Measurements from ENCODE around the gene ZP1. TPM values are rescaled to one million over a fixed set of nuclear protein-coding genes. Genes with fewer than 3 reads are reported as not detected.

The ZP1 gene
- total RNA-seq, 1 experiment from 2014 or later, result 2.1 TPM

DNA sequence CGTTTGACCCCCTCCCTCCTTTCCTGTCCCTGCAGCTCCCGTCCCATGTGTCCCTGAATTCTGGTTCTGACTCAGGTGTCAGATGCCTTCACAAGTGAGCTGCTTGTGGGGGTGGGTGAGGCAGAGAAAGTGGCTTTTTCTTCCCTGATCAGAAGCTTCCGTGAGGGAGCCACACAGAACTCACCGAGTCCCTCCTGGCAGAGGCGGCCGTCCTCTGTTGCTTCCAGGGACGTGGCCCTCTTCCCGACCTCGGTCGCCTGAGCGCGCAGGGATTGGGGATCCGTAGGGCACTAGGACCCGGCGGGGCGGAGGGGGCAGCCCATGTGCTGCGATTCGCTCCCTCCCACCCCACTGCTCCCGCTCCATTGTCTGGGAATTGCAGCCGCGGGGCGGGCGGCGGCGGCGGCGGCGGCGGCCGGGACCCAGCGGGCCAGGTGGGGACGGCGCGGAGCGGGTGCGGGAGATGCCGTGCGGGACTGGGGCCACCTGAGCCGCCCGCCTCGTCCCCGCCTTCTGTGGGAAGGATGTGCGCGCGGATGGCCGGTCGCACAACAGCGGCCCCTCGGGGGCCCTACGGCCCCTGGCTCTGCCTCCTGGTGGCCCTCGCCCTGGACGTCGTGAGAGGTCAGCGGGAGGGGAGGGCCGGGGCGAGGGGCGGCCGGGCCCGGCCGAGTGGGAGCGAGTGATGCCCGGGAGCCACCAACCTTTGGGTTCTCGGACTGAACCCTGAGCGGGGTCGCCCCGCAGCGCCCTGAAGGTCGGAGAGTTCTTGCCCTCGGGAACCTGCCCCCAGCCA lies 57.0 kb downstream of the ZP1 start, which contains the start of gene TMEM132A:
Gene TMEM132A (plus strand): TSS at position 351 of the 796 bp plus-strand sequence. CDS start 174 bp downstream, at position 525.
- DNase-seq (ENCODE audit: low spot score), result peak; percentile 69

Other genes starting within 250 kb of the ZP1 start
- gene MS4A8, start 167.9 kb upstream of the ZP1 start, total RNA-seq (2014; rRNA removed; shearing (Covaris generic)), result 0.17 TPM in 1 of 2 replicates, not detected in the other
- not detected in 2 replicates for gene MS4A18, start 142.8 kb upstream of the ZP1 start, total RNA-seq (2014; rRNA removed; shearing (Covaris generic))
- not detected in 2 replicates for gene MS4A15, start 110.7 kb upstream of the ZP1 start, total RNA-seq (2014; rRNA removed; shearing (Covaris generic))
- not detected in 2 replicates for gene MS4A10, start 82.2 kb upstream of the ZP1 start, total RNA-seq (2014; rRNA removed; shearing (Covaris generic))
- 12.4 and 12.7 TPM in 2 replicates for gene CCDC86, start 25.4 kb upstream of the ZP1 start, total RNA-seq (2014; rRNA removed; shearing (Covaris generic))
- not detected in 2 replicates for gene PTGDR2, start 11.6 kb upstream of the ZP1 start, total RNA-seq (2014; rRNA removed; shearing (Covaris generic))
- 92.3 and 106 TPM in 2 replicates for gene PRPF19, start 39.0 kb downstream of the ZP1 start, total RNA-seq (2014; rRNA removed; shearing (Covaris generic))
- 43.0 and 65.6 TPM in 2 replicates for gene TMEM109, start 46.6 kb downstream of the ZP1 start, total RNA-seq (2014; rRNA removed; shearing (Covaris generic))
- 28.6 and 39.0 TPM in 2 replicates for gene TMEM132A, start 56.9 kb downstream of the ZP1 start, total RNA-seq (2014; rRNA removed; shearing (Covaris generic))
- 4.9 and 5.8 TPM in 2 replicates for gene SLC15A3, start 84.6 kb downstream of the ZP1 start, total RNA-seq (2014; rRNA removed; shearing (Covaris generic))
- gene CD6, start 104.1 kb downstream of the ZP1 start, total RNA-seq (2014; rRNA removed; shearing (Covaris generic)), result not detected in 2 replicates
- not detected in 2 replicates for gene CD5, start 234.9 kb downstream of the ZP1 start, total RNA-seq (2014; rRNA removed; shearing (Covaris generic))